ENCODE data around the gene APOBEC2. TPM values are rescaled to one million over a fixed set of nuclear protein-coding genes. Genes with fewer than 3 reads are reported as not detected.

APOBEC2 gene
- total RNA-seq, 1 donor from 2014 or later = not detected

DNA sequence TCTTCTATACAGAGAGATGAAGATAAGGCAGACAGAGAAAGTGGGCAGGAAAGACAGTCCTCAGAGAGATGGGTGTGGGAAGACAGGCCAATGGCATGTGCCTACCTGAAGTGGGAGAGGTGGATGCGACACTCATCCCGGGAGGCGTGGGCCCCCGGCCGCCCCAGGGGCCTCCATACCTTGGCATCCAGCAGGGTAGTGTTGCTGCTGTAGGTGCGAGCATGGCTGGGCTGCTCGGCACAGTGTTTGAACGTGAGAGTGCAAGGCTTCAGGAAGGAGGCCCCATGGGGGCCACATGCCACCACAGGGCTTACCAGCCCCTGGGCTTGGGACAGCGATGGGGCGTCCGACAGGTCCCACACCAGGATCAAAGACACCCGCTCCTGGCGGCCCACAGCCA is 19.2 kb upstream of the APOBEC2 start:
- H3K4me1 ChIP-seq = peaks cover 9% of the 10 kb centered on the region
- no peak for TF ChIP-seq EZH2phosphoT487 (IDR thresholded peaks at IDR 0.05)
- no peak for TF ChIP-seq CTCF (IDR thresholded peaks at IDR 0.05)
- no peak for TF ChIP-seq EZH2 (IDR thresholded peaks at IDR 0.05)
- H2AFZ ChIP-seq (replicated peaks) = no peak overlapping the region
- Mint-ChIP-seq H3K36me3 (peaks cover 1% of the 10 kb centered on the region), H3K4me3 (no peak overlapping the region), H3K27me3 (ENCODE audit: insufficient read depth, low read depth) (no peaks in the 10 kb centered on the region), H3K4me1 (peaks cover 14% of the 10 kb centered on the region), H3K27ac (no peak overlapping the region), H3K9me3 (no peaks in the 10 kb centered on the region)
- no peaks in the 10 kb centered on the region for H3K9me3 ChIP-seq (ENCODE audit: low read depth)
- H3K27me3 ChIP-seq = no peaks in the 10 kb centered on the region
- no peaks in the 10 kb centered on the region for H3K79me2 ChIP-seq (ENCODE audit: low read depth)
- H3K4me3 ChIP-seq = no peak overlapping the region
- no peak for DNase-seq (ENCODE audit: low spot score)
- H4K20me1 ChIP-seq (ENCODE audit: low read depth) = no peaks in the 10 kb centered on the region
- no peak overlapping the region for H3K27ac ChIP-seq
- H3K4me2 ChIP-seq = no peak overlapping the region
- H3F3A ChIP-seq (ENCODE audit: low read depth) = peaks cover 5% of the 10 kb centered on the region
- no peak overlapping the region for H3K9ac ChIP-seq
- H3K36me3 ChIP-seq = no peaks in the 10 kb centered on the region

GRCh38 chr6:41036186-41036585 is 16.8 kb upstream of the APOBEC2 start:
- H3K4me1 ChIP-seq = peaks cover 4% of the 10 kb centered on the region
- no peaks in the 10 kb centered on the region for H3K27me3 ChIP-seq
- TF ChIP-seq EZH2phosphoT487 (IDR thresholded peaks at IDR 0.05) (no peak), CTCF (IDR thresholded peaks at IDR 0.05) (no peak), EZH2 (IDR thresholded peaks at IDR 0.05) (no peak)
- Mint-ChIP-seq H3K4me1 (peaks cover 8% of the 10 kb centered on the region), H3K4me3 (no peak overlapping the region), H3K27me3 (ENCODE audit: insufficient read depth, low read depth) (peaks cover 3% of the 10 kb centered on the region), H3K27ac (no peak overlapping the region), H3K9me3 (no peaks in the 10 kb centered on the region), H3K36me3 (peaks cover 1% of the 10 kb centered on the region)
- H4K20me1 ChIP-seq (ENCODE audit: low read depth) = no peaks in the 10 kb centered on the region
- no peak overlapping the region for H3K9ac ChIP-seq
- H3K36me3 ChIP-seq = no peaks in the 10 kb centered on the region
- H3K27ac ChIP-seq = no peak overlapping the region
- no peaks in the 10 kb centered on the region for H3F3A ChIP-seq (ENCODE audit: low read depth)
- no peak overlapping the region for H3K4me3 ChIP-seq
- no peak overlapping the region for H2AFZ ChIP-seq (replicated peaks)
- no peak for DNase-seq (ENCODE audit: low spot score)
- no peak overlapping the region for H3K4me2 ChIP-seq
- H3K79me2 ChIP-seq (ENCODE audit: low read depth) = no peaks in the 10 kb centered on the region
- H3K9me3 ChIP-seq (ENCODE audit: low read depth) = no peaks in the 10 kb centered on the region

DNA sequence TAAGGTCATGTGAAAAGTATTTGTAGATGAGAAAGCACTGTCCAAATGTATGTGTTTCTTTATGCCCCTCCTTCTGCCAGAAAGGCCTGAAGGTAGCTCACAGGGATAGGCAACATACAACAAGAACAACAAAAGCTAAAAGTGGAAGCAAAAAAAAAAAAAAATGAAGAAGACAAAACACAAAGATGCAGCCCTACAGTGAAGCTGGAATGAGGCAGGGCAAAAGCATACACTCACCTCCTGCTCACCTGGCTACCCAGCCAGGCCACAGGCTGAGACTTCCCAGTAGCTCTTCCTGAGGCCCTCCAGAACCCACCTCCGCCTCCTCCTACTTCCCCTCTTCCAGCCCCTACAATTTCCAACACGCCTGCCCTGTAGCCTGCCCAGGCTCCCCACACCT is 16.4 kb upstream of the APOBEC2 start:
- no peaks in the 10 kb centered on the region for H3K79me2 ChIP-seq (ENCODE audit: low read depth)
- Mint-ChIP-seq H3K4me1 (peaks cover 8% of the 10 kb centered on the region), H3K36me3 (peaks cover 1% of the 10 kb centered on the region), H3K9me3 (no peaks in the 10 kb centered on the region), H3K27me3 (ENCODE audit: insufficient read depth, low read depth) (peaks cover 3% of the 10 kb centered on the region), H3K27ac (no peak overlapping the region), H3K4me3 (no peak overlapping the region)
- no peaks in the 10 kb centered on the region for H3K9me3 ChIP-seq (ENCODE audit: low read depth)
- H3K36me3 ChIP-seq = no peaks in the 10 kb centered on the region
- no peak overlapping the region for H2AFZ ChIP-seq (replicated peaks)
- no peaks in the 10 kb centered on the region for H3K27me3 ChIP-seq
- H3K27ac ChIP-seq = no peak overlapping the region
- H3F3A ChIP-seq (ENCODE audit: low read depth) = no peaks in the 10 kb centered on the region
- no peaks in the 10 kb centered on the region for H4K20me1 ChIP-seq (ENCODE audit: low read depth)
- peaks cover 4% of the 10 kb centered on the region for H3K4me1 ChIP-seq
- H3K4me3 ChIP-seq = no peak overlapping the region
- no peak for DNase-seq (ENCODE audit: low spot score)
- no peak overlapping the region for H3K4me2 ChIP-seq
- no peak overlapping the region for H3K9ac ChIP-seq
- no peak for TF ChIP-seq EZH2phosphoT487 (IDR thresholded peaks at IDR 0.05)
- TF ChIP-seq EZH2 (IDR thresholded peaks at IDR 0.05) = no peak
- no peak for TF ChIP-seq CTCF (IDR thresholded peaks at IDR 0.05)
